ENCODE results near the gene FN1.
"Not testable (repeated sequence)": the region's sequence is repeated elsewhere in the genome, so short reads cannot be mapped to it uniquely, and the experiment has no call there.

Gene FN1

GRCh38 chr2:215409331-215410127 is 26.3 kb downstream of the FN1 start:
- Histone ChIP-seq H4K20me1 (ENCODE audit: insufficient read depth) (no peaks in the 10 kb centered on the region), H3K4me1 (ENCODE audit: low read depth, poor library complexity, severe bottlenecking) (no peaks in the 10 kb centered on the region), H3K27ac (no peak overlapping the region), H3K4me3 (IDR thresholded peaks at IDR 0.05; ENCODE audit: insufficient read depth, low read depth, low read length) (no peak overlapping the region), H3K4me2 (no peak overlapping the region), H2AFZ (ENCODE audit: low read depth) (no peak overlapping the region), H3K27me3 (ENCODE audit: insufficient read depth, low read depth) (no peaks in the 10 kb centered on the region), H3K36me3 (ENCODE audit: insufficient read depth) (no peaks in the 10 kb centered on the region), H3K9ac (no peak overlapping the region), H3K79me2 (ENCODE audit: insufficient read depth, low read depth) (no peaks in the 10 kb centered on the region)
- TF ChIP-seq CTCF (conservative IDR thresholded peaks at IDR 0.05; ENCODE audit: low read depth, low read length), result no peak

GRCh38 chr2:215408441-215408840 is 27.4 kb downstream of the FN1 start:
- H3K27me3 ChIP-seq (ENCODE audit: insufficient read depth, low read depth); H3K27ac ChIP-seq; H3K4me3 ChIP-seq (IDR thresholded peaks at IDR 0.05; ENCODE audit: insufficient read depth, low read depth, low read length); H3K36me3 ChIP-seq (ENCODE audit: insufficient read depth); H3K79me2 ChIP-seq (ENCODE audit: insufficient read depth, low read depth); H3K4me1 ChIP-seq (ENCODE audit: low read depth, poor library complexity, severe bottlenecking); H3K4me2 ChIP-seq; H3K9ac ChIP-seq; H2AFZ ChIP-seq (ENCODE audit: low read depth); H4K20me1 ChIP-seq (ENCODE audit: insufficient read depth): not testable (repeated sequence)

GRCh38 chr2:215407590-215408264 is 28.1 kb downstream of the FN1 start:
- Histone ChIP-seq H3K36me3 (ENCODE audit: insufficient read depth) (no peaks in the 10 kb centered on the region), H3K4me3 (IDR thresholded peaks at IDR 0.05; ENCODE audit: insufficient read depth, low read depth, low read length) (no peak overlapping the region), H4K20me1 (ENCODE audit: insufficient read depth) (no peaks in the 10 kb centered on the region)

GRCh38 chr2:215407061-215407460 is 28.8 kb downstream of the FN1 start:
- Histone ChIP-seq H3K36me3 (ENCODE audit: insufficient read depth) (no peaks in the 10 kb centered on the region), H4K20me1 (ENCODE audit: insufficient read depth) (no peaks in the 10 kb centered on the region), H2AFZ (ENCODE audit: low read depth) (no peak overlapping the region), H3K9ac (no peak overlapping the region), H3K27me3 (ENCODE audit: insufficient read depth, low read depth) (no peaks in the 10 kb centered on the region), H3K79me2 (ENCODE audit: insufficient read depth, low read depth) (no peaks in the 10 kb centered on the region), H3K4me3 (IDR thresholded peaks at IDR 0.05; ENCODE audit: insufficient read depth, low read depth, low read length) (no peak overlapping the region), H3K27ac (no peak overlapping the region), H3K4me2 (no peak overlapping the region), H3K4me1 (ENCODE audit: low read depth, poor library complexity, severe bottlenecking) (peaks cover 13% of the 10 kb centered on the region)
- no peak for TF ChIP-seq CTCF (conservative IDR thresholded peaks at IDR 0.05; ENCODE audit: low read depth, low read length)

More at GRCh38 chr2:215407590-215408264, 28.1 kb downstream of the FN1 start:
- Histone ChIP-seq H3K4me2 (no peak overlapping the region), H3K9ac (no peak overlapping the region), H3K27me3 (ENCODE audit: insufficient read depth, low read depth) (no peaks in the 10 kb centered on the region), H2AFZ (ENCODE audit: low read depth) (no peak overlapping the region), H3K4me1 (ENCODE audit: low read depth, poor library complexity, severe bottlenecking) (peaks cover 6% of the 10 kb centered on the region), H3K79me2 (ENCODE audit: insufficient read depth, low read depth) (no peaks in the 10 kb centered on the region), H3K27ac (no peak overlapping the region)
- TF ChIP-seq CTCF (conservative IDR thresholded peaks at IDR 0.05; ENCODE audit: low read depth, low read length), result no peak
